HG02852 (cell line): ENCODE measurements around the gene SLC2A10.

Experiments
- ATAC-seq: cut with Tn5 transposase; IDR thresholded peaks from one replicate; pipeline ENCODE4 v1.9.1; 2021; ENCODE audit warnings: mild to moderate bottlenecking, moderate library complexity; ENCODE audit not compliant: unreplicated experiment

SLC2A10 gene

GRCh38 chr20:46701986-46702385, 7.5 kb upstream of the SLC2A10 start:
- no peak for ATAC-seq

DNA sequence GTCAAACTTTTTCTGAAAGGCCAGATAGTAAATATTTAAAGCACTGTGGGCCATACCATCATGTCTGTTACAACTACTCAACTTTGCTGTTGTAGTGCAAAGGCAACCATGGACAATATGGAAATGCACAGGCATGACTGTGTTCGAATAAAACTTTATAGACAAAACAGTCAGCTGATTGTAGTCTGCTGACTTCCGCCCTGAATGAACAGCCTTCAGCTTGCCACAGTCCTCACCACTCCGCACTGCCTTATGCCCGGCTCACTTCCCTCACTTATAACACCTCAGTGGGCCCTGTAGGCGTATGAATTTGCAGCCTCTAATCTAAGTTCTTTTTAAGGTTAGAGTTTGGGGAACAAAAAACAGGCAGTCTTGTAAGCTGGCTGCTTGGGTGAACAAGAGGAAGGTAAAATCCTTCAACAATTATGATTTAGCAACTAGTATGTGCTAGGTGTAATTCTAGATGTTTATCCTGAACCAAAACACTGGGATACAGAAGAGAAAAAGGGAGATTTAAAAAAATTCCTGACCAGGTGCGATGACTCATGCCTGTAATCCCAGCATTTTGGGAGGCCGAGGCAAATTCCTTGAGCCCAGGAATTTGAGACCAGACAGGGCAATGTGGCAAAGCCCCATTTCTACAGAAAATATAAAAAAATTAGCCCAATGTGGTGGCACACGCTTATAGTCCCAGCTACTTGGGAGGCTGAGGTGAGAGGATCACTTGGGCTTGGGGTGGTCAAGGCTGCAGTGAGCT, 6.8 kb upstream of the SLC2A10 start:
- ATAC-seq = no peak

DNA sequence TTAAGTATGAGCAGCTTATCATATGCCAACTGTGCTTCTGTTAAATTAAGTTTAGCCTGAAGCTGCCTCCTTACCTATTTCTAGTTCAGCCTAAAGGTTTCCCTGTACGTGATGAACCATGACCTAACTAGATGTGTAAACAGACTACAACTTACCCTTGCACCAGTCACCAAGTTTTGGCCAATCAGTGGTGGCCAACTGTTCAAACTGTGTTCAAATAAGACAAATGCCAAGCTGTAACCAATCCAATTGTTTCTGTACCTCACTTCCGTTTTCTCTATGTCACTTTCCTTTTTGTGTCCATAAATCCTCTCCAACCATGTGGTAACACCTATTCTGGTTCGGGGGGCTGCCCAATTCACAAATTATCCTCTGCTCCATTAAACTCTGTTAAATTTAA, 6.0 kb upstream of the SLC2A10 start:
- no peak for ATAC-seq

- no peak for ATAC-seq
These were observed 4.6 kb upstream of the SLC2A10 start for GRCh38 chr20:46704714-46705377.

GRCh38 chr20:46705378-46705729, 4.1 kb upstream of the SLC2A10 start:
- no peak for ATAC-seq

DNA sequence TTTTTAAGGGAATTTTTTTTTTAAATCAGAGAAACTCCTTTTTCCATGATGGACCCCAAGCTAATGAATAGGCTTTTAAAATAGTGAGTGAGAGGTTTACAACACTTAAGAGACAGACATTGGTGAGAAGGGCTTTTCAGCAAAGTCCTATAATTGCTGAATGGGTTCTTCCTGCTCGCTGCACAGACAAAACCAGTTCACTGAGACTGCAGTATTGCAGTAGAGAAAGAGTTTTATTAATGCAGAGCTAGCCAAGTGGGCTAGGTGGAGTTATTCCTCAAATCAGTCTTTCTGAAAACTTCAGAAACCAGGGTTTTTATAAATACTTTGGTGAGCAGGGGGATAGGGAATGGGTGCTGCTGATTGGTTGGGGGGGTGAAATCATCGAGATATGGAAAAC, 3.2 kb upstream of the SLC2A10 start:
- no peak for ATAC-seq

DNA sequence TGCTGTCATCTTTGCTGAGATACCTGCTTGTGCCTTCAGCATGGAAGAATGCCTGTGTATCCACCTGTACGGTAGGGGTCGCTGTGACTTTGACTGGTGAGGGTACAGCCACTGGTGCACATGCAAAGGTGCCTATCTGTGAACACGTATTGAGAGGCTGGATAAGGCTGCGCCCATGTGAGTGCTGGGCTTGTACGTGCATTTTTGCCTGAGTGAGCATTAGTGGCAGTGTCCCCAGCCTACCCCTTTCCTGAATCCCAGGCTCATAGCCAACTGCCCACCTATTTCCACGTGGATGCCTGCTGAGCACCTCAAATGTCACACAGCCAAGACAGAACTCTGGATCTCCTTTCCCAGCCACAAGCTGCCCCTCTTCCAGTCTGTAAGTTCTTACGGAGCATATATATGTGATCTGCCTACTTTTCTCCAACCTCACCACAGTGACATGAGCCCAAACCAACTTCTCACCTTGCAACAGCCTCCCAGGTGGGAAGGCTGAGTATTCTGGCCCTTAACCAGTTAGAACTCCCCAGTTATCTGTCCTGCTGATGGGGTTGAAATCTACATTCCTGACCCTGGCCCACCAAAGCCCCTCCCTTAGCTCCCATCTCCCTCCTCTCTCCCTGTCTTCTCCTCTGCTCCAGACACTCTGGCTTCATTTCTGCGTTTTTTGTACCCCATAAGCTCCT, 1.1 kb upstream of the SLC2A10 start:
- no peak for ATAC-seq

- ATAC-seq = no peak
These were observed 392 bp upstream of the SLC2A10 start for GRCh38 chr20:46709055-46709458.

- no peak for ATAC-seq
These were observed 884 bp downstream of the SLC2A10 start for GRCh38 chr20:46710153-46710913.

- ATAC-seq = no peak
These were observed 2.7 kb downstream of the SLC2A10 start for GRCh38 chr20:46712056-46712636.

DNA sequence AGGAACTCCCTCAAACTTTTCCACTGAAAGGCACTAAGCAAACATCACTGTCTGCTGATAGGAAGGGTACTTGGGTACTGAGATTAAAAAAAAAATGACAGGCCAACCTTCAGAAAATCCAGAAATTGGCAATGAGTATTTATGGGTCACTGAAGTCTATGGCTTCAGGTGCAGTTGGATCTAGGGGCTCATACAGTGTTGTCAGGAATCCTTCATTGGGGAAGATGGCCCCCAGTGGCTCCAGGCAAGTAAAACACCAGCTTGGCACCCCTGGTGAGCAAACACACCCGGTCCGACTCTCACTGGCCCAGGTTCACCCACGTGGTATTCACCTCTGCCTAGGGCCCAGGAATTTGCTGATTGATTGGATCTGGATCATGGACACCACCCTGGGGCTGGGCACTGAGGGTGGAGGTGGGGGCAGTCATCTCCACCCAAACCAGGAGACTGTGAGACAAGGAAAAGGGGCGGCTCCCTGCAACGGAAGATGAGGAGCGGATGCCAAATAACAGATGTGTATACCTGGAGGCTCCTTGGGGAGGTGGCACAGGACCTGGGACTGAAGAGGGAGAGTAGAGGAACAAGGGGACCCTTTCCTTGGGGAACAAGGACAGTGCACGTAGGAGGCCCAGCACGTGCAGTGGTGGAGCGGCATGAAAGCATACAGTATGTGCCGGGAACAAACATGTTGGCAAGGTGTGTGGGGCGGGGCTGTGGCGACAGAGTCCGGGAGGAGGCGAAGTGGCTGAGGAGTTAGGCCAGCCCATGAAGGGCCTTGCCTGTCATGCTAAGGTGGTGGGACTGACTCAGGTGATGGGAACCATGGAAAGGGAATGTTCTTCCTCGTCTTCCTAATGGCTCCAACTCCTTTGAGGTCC, 4.7 kb downstream of the SLC2A10 start:
- ATAC-seq = no peak

DNA sequence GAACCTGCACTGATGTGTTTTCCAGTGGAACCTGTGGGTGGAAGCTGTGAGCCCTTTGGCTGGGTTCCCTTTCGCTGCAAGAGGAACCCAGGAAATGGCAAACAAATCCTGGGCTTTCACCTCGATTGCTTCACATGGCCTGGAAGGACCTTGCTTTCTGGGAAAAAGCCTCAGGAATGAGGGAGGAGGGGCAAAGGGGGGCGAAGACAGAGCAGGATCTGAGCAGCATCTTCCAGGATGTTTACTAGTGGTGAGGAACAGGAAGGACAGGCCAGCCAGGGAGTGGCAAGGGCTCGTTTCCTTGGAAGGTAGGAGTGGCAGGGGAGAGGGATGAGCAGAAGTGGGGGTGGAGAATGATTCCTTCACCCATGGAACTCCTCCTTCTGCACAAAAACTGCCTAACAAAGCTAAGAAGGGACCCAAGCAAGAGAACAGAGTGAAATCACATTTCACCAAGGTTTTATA, 5.9 kb downstream of the SLC2A10 start:
- ATAC-seq = no peak

DNA sequence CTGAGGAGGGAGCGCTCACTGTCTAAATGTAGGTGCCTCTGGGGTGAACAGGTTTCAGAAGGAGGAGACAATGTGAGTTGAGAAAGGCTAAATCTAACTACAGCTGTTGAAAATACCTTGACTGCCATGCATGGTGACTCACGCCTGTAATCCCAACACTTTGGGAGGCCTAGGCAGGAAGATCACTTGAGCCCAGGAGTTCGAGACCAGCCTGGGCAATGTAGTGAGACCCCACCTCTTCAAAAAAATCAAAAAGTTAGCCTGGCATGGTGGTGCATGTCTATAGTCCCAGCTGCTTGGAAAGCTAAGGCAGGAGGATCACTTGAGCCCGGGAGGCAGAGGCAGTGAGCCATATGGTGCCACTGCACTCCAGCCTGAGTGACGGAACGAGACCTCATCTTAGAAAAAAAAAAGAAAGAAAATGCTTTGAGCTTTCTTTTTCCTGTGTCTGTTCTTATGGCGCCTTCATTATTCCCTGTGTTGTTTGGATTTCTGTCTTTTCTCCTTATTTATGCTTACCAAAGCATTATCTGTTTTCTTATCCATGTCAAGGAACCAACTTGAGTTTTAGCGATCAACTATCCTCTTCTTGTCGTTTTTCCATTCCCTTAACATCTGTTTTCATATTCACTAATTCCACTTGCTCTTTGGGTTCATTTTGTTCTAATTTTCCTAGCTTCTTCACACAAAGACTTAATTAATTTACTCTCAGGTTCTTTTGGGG, 8.5 kb downstream of the SLC2A10 start:
- no peak for ATAC-seq

DNA sequence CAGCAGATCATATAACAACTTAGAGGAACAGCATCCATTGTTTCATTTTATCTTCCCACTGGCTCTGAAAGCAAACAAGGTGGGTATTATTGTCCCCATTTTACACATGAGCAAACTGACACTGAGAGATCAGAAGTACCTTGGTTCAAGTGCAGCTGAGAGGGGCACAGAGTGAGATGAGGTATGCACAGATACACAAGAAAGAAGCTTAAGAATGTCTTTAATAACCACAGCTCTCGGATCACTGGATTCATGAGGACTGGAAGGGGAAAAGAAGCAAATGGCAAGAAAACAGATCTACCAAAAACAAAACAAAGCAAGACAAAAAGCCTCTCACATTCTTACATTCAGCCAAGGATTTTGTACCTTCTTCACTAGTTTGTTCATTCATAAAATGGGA, 10.6 kb downstream of the SLC2A10 start:
- no peak for ATAC-seq

DNA sequence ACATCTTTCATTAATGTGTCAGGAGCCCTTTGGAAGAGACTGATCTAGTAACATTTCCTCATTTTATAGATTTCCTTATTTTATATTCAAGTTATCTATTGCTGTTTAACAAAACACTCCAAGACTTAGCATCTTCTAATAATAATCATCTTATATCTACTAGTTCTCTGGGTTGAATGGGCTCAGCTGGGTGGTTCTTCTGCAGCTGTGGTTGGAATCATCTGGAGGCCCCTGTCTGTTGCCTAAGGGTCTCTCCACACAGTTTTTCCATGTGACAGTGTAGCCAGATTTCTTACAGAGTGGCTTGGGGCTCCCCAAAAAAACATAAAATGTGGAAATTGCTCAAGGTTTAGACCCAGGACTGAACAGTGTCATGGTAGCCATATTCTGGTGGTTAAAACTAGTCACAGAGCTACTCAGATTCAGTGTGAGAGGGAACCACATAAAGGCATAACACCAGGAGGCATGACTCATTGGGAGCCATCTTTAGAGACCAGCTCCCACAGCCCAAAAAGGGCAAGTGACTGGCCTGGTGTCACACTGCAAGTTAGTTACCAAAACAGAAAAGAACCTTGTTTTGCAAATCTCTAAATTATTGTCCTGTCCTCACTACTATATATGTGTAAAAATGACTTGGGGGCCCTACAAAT, 11.5 kb downstream of the SLC2A10 start:
- ATAC-seq = no peak

DNA sequence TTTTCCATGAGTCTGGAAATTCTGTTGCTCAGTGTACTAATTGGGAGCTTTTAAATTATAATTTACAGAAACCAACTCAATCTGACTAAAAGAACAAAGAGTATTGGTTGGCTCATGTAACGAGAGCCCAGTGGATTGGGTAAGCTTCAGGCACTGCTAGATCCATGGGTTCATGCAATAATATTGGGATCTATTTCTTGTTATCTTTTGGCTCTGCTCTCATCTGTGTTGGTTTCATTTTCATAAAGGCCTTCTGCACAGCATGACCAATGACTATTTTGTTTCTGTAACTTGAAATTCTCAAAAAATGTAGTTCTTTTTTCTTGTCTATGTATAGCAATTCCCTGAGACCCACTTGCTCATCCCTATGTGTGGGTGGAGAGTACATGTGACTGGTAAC, 12.0 kb downstream of the SLC2A10 start:
- ATAC-seq = no peak

GRCh38 chr20:46722450-46722849, 13.0 kb downstream of the SLC2A10 start:
- ATAC-seq = no peak

GRCh38 chr20:46723039-46723438, 13.6 kb downstream of the SLC2A10 start:
- ATAC-seq = no peak
